Stimulated activated naive B cell treated with anti-CD40 and anti-IgM and Interleukin-4, amounts not matched to agents 10 μg/mL and 1 μg/mL and 100 μg/mL, for 72 hours (primary cell): ENCODE measurements around the gene SLC1A1.

Experiments used
- ATAC-seq, 2 donors: fragments of 150-1000 bp; cut with Tn5 transposase; replicated peaks; 2 replicates each; pipeline ENCODE4 v1.10.0; 2021; ENCODE audit warnings: moderate library complexity in 1 of 2
- DNase-seq: peaks from one replicate; pipeline ENCODE4 v3.0.0; 2021
- H3K27ac Mint-ChIP-seq: one replicate; pipeline ENCODE4 v1.8.0; 2022; ENCODE audit warnings: mild to moderate bottlenecking, mixed read lengths
- H3K27me3 Mint-ChIP-seq, 2 donors: one replicate each; pipeline ENCODE4 v1.8.0; 2022; ENCODE audit warnings: mixed read lengths in 2 of 2
- H3K36me3 Mint-ChIP-seq, 2 donors: one replicate each; pipeline ENCODE4 v1.8.0; 2022; ENCODE audit warnings: mixed read lengths in 2 of 2, mild to moderate bottlenecking in 1 of 2
- H3K4me1 Mint-ChIP-seq, 2 donors: one replicate each; pipeline ENCODE4 v1.8.0; 2022; ENCODE audit warnings: mixed read lengths in 2 of 2, mild to moderate bottlenecking in 1 of 2
- H3K4me3 Mint-ChIP-seq, 2 donors: one replicate each; pipeline ENCODE4 v1.8.0; 2022; ENCODE audit warnings: mild to moderate bottlenecking in 2 of 2, mixed read lengths in 2 of 2, moderate library complexity in 1 of 2
- H3K9me3 Mint-ChIP-seq, 2 donors: one replicate each; pipeline ENCODE4 v1.8.0; 2022; ENCODE audit warnings: mixed read lengths in 2 of 2, mild to moderate bottlenecking in 1 of 2

The SLC1A1 gene

DNA sequence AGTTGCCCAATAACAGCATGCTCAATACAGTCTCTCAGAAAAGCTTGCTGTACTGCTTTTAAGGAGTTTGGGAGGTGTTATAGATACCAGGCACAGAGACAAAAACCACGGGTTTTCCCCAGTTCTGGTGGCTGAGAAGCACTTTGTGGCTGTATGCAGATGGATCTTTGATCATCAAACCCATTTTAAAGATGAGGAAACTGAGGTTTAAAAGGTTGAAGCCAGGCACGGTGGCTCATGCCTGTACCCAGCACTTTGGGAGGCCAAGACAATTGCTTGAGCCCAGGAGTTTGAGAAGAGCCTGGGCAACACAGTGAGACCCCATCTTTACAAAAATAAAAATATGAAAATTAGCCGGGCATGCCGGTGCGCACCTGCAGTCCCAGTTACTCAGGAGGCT is 125.5 kb downstream of the SLC1A1 start:
- Mint-ChIP-seq H3K27me3 (no peaks in the 10 kb centered on the region), H3K4me1 (no peaks in the 10 kb centered on the region), H3K36me3 (no peaks in the 10 kb centered on the region), H3K9me3 (peaks cover 0 to 1% of the 10 kb centered on the region in 2 donors), H3K4me3 (no peak overlapping the region), H3K27ac (no peak overlapping the region)
- DNase-seq (no peak), ATAC-seq (no peak)

DNA sequence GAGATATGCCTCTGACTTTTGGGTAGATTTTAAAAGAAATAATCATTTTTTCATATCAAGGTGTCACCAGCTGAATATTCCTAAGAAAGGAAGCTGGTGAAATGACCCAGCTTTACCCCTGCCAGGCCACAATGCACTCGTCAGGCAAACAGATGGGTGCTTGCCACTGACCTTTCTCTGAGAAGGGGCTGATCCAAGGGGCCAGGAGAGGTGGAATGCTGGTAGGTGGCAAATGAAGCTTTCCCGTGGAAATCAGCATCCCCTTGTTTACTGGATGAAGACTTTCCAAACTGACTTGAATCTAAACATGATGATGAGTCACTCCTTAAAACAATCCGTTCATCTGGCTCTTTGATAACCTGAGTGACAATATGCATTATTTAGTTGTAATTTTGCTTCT is 127.5 kb downstream of the SLC1A1 start:
- H3K4me1 Mint-ChIP-seq, result no peaks in the 10 kb centered on the region
- ATAC-seq (no peak), DNase-seq (no peak)
- no peak overlapping the region for H3K4me3 Mint-ChIP-seq
- H3K27ac Mint-ChIP-seq, result no peak overlapping the region
- no peaks in the 10 kb centered on the region for H3K36me3 Mint-ChIP-seq
- no peaks in the 10 kb centered on the region for H3K9me3 Mint-ChIP-seq
- peaks cover 0 to 4% of the 10 kb centered on the region in 2 donors for H3K27me3 Mint-ChIP-seq

DNA sequence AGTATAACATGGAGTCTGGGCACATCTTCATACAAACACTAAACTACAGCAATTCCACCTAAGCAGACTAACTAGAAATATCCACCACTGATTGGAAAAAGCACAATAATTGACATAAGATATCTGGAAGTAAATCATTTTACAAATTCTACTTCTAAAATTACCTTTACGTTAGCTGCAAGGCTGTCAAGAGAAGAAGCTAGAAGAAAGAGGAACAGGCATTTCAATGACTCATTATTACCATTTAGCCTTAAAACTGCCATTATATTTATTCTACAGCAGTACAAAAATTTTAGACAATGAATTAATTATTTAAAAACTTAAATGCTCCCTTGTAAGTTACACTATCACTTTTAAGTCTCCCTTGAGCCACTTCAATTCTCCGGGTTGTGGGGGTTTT is 128.4 kb downstream of the SLC1A1 start:
- no peak for DNase-seq
- Mint-ChIP-seq H3K4me1 (no peaks in the 10 kb centered on the region), H3K27ac (no peak overlapping the region)

DNA sequence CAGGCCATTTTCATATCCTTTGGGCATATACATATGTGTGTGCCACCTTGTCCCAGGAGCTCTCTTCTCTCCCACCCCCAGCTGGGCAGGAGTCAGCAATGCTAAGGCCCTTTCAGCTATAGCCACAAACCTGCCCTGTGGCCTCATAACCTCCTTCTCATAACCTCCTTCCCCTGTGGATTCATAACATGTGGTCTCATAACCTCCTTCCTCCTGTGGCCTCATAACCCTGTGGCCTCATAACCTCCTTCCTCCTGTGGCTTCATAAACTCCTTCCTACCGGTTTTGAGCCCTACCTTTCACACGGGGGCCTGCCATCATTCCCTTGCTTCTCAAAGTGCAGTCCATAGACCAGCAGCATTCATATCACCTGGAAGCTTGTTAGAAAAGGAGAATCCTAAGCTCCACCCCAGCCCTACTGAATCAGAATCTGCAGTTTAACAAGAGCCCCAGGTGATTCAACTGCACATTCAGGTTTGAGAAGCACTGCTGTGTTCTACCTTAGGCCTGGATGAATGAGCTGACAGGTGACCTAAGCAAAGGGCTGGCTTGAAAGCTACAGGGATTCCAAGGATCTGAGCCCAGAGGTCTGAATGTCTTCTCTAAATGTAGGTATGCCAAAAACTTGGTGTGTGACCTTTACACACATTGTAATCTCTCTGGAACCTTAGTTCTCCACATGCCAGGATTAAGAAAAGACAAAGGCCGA is 129.9 kb downstream of the SLC1A1 start:
- H3K4me1 Mint-ChIP-seq, result no peaks in the 10 kb centered on the region
- no peak overlapping the region for H3K27ac Mint-ChIP-seq
- no peaks in the 10 kb centered on the region for H3K36me3 Mint-ChIP-seq

More for the DNA sequence above, 128.4 kb downstream of the SLC1A1 start:
- peak in 1 of 2 donors; percentile 38 for ATAC-seq
- no peaks in the 10 kb centered on the region for H3K36me3 Mint-ChIP-seq
- peaks cover 0 to 4% of the 10 kb centered on the region in 2 donors for H3K27me3 Mint-ChIP-seq
- no peak overlapping the region for H3K4me3 Mint-ChIP-seq
- H3K9me3 Mint-ChIP-seq, result no peaks in the 10 kb centered on the region

DNA sequence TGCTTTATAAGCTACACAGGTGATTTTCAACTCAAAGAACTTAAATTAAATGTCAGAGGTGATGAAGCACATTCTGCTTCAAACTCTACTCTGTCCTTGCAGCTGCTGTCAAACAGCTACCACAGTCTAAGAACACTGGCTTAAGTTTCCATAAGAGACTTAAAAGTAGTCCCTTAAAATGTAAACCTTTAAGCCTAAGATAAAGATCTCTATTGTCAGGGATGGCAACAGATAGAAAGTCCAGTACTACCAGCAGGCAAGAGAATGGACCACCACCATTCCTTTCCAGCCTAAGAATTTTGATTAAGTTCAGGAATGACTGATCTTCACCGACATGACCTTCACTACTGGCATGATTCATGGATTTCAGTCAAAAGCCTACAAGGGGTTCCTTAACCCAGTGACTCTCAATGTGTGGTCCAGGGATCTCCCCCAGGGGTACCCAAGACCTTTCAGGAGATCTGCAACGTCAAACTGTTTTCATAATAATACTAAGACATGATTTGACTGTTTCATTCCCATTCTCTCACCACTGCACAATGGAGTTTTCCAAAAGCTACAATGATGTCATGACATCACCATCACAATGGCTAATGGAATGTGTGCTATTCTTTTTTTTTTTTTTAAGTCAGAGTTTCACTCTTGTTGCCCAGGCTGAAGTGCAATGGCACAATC is 130.8 kb downstream of the SLC1A1 start:
- Mint-ChIP-seq H3K4me1 (no peaks in the 10 kb centered on the region), H3K9me3 (no peaks in the 10 kb centered on the region), H3K4me3 (no peak overlapping the region), H3K27me3 (peaks cover 2 to 5% of the 10 kb centered on the region in 2 donors), H3K36me3 (no peaks in the 10 kb centered on the region), H3K27ac (no peak overlapping the region)
- peak in 1 of 2 donors; percentile 20 for ATAC-seq
- DNase-seq, result no peak

More for the DNA sequence above, 129.9 kb downstream of the SLC1A1 start:
- Mint-ChIP-seq H3K4me3 (no peak overlapping the region), H3K9me3 (no peaks in the 10 kb centered on the region), H3K27me3 (peaks cover 0 to 4% of the 10 kb centered on the region in 2 donors)
- DNase-seq (no peak), ATAC-seq (peak; percentile 27 to 36)

DNA sequence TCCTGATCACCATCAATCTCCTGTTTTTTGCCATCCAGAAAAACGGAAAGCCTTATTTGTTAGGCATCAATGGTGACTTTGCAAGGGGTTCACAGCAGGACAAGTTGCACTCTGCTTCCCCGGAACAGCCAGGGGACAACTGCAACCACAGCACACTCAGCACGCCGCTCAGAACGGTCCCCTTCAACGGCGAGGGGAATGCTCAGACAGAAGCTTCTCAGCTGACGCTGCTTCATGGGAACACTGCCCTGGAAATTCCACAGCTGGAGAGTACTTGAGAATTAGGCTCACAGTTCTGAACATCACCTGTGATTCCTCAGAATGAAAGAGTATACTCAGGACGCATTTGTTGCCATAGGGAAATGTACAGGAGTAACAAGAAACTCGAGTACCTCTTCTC is 131.7 kb downstream of the SLC1A1 start:
- DNase-seq (no peak), ATAC-seq (no peak)
- no peaks in the 10 kb centered on the region for H3K9me3 Mint-ChIP-seq
- H3K4me3 Mint-ChIP-seq, result no peak overlapping the region
- no peaks in the 10 kb centered on the region for H3K36me3 Mint-ChIP-seq
- H3K27ac Mint-ChIP-seq, result no peak overlapping the region
- H3K4me1 Mint-ChIP-seq, result no peaks in the 10 kb centered on the region
- H3K27me3 Mint-ChIP-seq, result peaks cover 8 to 11% of the 10 kb centered on the region in 2 donors

DNA sequence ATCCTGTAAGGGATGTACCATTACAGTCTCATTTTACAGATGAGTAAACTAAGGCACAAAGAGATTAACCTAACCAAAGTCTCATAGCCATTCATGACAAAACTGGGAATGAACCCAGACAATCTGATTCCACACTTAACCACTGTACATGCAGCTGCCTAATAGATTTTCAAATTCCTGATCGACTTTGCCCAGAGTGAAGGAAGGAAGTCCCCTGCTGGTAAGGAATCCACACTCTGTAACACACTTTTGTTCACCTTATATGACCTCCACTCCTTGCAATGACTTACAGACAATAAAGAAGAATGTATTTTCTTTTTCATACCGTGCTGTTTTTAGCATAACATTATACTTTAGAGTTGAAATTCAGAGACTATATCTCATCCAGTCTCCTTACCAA is 140.6 kb downstream of the SLC1A1 start:
- Mint-ChIP-seq H3K36me3 (no peaks in the 10 kb centered on the region), H3K27ac (no peak overlapping the region), H3K27me3 (peaks cover 16 to 24% of the 10 kb centered on the region in 2 donors), H3K4me1 (no peaks in the 10 kb centered on the region), H3K9me3 (no peaks in the 10 kb centered on the region), H3K4me3 (no peak overlapping the region)
- no peak for DNase-seq
- ATAC-seq, result no peak
